ENCODE measurements around the gene PGM2. TPM values are rescaled to one million over a fixed set of nuclear protein-coding genes. Genes with fewer than 3 reads are reported as not detected.
A peak's percentile ranks its signal among the peaks of the same experiment; 100 is the strongest.

The PGM2 gene
- total and polyA plus RNA-seq, 10 of the 15 experiments (the other 5 are each of a cell fraction or from before 2014, with no cell fraction given), result 11.9 to 41.7 (median 37.1) TPM

DNA sequence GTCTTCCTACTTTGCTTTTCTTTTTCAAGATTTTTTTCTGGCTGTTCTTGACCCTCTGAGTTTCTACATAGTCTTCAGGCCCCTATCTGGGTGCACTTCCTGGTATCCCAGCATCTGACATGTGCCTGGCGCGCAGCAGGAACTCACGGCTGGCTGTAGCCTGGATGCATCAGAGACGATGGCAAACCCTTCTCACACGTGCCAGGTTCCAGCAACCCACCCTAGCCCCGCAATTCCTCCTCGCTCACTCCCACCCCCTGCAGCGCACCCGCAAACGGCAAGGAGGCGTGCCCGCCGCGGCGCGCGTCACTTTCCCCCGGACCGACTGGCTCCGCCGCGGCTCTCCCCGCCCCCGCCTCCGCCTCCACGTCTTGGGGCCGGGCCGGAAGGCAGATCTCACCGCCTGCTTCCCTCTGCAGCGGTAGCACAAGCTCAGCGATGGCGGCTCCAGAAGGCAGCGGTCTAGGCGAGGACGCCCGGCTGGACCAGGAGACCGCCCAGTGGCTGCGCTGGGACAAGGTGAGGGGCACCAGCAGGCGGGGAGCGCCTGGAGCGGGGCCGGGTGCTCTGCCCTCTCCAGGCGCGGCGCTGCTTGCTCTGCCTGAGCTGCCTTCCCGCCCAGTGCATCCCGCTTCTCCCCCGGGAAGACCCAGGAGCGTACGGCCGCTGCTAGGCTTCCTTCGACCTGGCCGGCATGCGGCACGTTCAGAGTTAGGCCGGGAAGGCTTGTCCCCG is at the start of gene PGM2 (continued):
- TF ChIP-seq, protein P1, sequence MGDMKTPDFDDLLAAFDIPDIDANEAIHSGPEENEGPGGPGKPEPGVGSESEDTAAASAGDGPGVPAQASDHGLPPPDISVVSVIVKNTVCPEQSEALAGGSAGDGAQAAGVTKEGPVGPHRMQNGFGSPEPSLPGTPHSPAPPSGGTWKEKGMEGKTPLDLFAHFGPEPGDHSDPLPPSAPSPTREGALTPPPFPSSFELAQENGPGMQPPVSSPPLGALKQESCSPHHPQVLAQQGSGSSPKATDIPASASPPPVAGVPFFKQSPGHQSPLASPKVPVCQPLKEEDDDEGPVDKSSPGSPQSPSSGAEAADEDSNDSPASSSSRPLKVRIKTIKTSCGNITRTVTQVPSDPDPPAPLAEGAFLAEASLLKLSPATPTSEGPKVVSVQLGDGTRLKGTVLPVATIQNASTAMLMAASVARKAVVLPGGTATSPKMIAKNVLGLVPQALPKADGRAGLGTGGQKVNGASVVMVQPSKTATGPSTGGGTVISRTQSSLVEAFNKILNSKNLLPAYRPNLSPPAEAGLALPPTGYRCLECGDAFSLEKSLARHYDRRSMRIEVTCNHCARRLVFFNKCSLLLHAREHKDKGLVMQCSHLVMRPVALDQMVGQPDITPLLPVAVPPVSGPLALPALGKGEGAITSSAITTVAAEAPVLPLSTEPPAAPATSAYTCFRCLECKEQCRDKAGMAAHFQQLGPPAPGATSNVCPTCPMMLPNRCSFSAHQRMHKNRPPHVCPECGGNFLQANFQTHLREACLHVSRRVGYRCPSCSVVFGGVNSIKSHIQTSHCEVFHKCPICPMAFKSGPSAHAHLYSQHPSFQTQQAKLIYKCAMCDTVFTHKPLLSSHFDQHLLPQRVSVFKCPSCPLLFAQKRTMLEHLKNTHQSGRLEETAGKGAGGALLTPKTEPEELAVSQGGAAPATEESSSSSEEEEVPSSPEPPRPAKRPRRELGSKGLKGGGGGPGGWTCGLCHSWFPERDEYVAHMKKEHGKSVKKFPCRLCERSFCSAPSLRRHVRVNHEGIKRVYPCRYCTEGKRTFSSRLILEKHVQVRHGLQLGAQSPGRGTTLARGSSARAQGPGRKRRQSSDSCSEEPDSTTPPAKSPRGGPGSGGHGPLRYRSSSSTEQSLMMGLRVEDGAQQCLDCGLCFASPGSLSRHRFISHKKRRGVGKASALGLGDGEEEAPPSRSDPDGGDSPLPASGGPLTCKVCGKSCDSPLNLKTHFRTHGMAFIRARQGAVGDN (IDR thresholded peaks at IDR 0.05), result no peak; the same call in none of the 2 replicates
- TF ChIP-seq ESRRA (IDR thresholded peaks at IDR 0.05; ENCODE audit: low read length) (no peak), STAT3 (IDR thresholded peaks at IDR 0.05; ENCODE audit: low read depth, low read length) (no peak), DPF2 (IDR thresholded peaks at IDR 0.05) (peak; percentile 69; the same call in 1 of the 2 replicates), SMAD1 (IDR thresholded peaks at IDR 0.05; ENCODE audit: low read depth, partially characterized antibody) (no peak), HDAC6 (IDR thresholded peaks at IDR 0.05; ENCODE audit: unreplicated experiment) (no peak), GATAD2B (conservative IDR thresholded peaks at IDR 0.05; ENCODE audit: low read depth) (peak; percentile 52; the same call in 1 of the 2 replicates), MYC (IDR thresholded peaks at IDR 0.05; ENCODE audit: insufficient read depth, insufficient read length, insufficient replicate concordance, low read length, severe bottlenecking) (no peak), SREBF2 (IDR thresholded peaks at IDR 0.05; ENCODE audit: low read length) (no peak), CHD4 (IDR thresholded peaks at IDR 0.05) (no peak), ASH2L (IDR thresholded peaks at IDR 0.05; ENCODE audit: borderline replicate concordance, low read depth) (no peak), NFXL1 (IDR thresholded peaks at IDR 0.05; ENCODE audit: borderline replicate concordance) (no peak), GABPA (IDR thresholded peaks at IDR 0.05; ENCODE audit: low read depth) (no peak), BHLHE40 (IDR thresholded peaks at IDR 0.05; ENCODE audit: borderline replicate concordance in 1 of 2, low read depth in 2 of 2, low read length in 1 of 2) (peak; percentile 56 to 91; a peak in 3 of 4 replicates), SUPT20H (IDR thresholded peaks at IDR 0.05; ENCODE audit: borderline replicate concordance, control insufficient read depth, low read depth, low read length) (no peak), ZNF384 (IDR thresholded peaks at IDR 0.05; ENCODE audit: borderline replicate concordance, low read depth, low read length) (no peak)
- TF ChIP-seq, protein P2, sequence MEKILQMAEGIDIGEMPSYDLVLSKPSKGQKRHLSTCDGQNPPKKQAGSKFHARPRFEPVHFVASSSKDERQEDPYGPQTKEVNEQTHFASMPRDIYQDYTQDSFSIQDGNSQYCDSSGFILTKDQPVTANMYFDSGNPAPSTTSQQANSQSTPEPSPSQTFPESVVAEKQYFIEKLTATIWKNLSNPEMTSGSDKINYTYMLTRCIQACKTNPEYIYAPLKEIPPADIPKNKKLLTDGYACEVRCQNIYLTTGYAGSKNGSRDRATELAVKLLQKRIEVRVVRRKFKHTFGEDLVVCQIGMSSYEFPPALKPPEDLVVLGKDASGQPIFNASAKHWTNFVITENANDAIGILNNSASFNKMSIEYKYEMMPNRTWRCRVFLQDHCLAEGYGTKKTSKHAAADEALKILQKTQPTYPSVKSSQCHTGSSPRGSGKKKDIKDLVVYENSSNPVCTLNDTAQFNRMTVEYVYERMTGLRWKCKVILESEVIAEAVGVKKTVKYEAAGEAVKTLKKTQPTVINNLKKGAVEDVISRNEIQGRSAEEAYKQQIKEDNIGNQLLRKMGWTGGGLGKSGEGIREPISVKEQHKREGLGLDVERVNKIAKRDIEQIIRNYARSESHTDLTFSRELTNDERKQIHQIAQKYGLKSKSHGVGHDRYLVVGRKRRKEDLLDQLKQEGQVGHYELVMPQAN (conservative IDR thresholded peaks at IDR 0.05), result no peak; the same call in none of the 2 replicates
- TF ChIP-seq, protein P3, sequence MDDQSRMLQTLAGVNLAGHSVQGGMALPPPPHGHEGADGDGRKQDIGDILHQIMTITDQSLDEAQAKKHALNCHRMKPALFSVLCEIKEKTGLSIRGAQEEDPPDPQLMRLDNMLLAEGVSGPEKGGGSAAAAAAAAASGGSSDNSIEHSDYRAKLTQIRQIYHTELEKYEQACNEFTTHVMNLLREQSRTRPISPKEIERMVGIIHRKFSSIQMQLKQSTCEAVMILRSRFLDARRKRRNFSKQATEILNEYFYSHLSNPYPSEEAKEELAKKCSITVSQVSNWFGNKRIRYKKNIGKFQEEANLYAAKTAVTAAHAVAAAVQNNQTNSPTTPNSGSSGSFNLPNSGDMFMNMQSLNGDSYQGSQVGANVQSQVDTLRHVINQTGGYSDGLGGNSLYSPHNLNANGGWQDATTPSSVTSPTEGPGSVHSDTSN (IDR thresholded peaks at IDR 0.05; ENCODE audit: insufficient replicate concordance, low read depth, low read length), result no peak
- TF ChIP-seq, protein P4, sequence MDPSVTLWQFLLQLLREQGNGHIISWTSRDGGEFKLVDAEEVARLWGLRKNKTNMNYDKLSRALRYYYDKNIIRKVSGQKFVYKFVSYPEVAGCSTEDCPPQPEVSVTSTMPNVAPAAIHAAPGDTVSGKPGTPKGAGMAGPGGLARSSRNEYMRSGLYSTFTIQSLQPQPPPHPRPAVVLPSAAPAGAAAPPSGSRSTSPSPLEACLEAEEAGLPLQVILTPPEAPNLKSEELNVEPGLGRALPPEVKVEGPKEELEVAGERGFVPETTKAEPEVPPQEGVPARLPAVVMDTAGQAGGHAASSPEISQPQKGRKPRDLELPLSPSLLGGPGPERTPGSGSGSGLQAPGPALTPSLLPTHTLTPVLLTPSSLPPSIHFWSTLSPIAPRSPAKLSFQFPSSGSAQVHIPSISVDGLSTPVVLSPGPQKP (IDR thresholded peaks at IDR 0.05; ENCODE audit: low read depth, low read length), result 0 out of 2 replicates have a peak, but pooled peaks have one; percentile 43
